GM12865 (cell line): ENCODE results near the gene PSMD3.

Experiments used
- DNase-seq: peaks from one replicate; pipeline ENCODE4 v3.0.0; 2010; ENCODE audit warnings: low read depth
- H3K4me3 ChIP-seq: 2 replicates; pipeline ENCODE4 v1.5.1; 2011; ENCODE audit warnings: mild to moderate bottlenecking, low read depth, low read length, control low read depth
- TF ChIP-seq, protein P1 (sequence below): IDR thresholded peaks from 2 replicates; pipeline ENCODE4 v1.5.1; 2011; ENCODE audit warnings: low read length, control low read depth, low read depth, inconsistent platforms; ENCODE audit not compliant: insufficient read depth; ENCODE audit errors: missing control alignments

PSMD3 gene

DNA sequence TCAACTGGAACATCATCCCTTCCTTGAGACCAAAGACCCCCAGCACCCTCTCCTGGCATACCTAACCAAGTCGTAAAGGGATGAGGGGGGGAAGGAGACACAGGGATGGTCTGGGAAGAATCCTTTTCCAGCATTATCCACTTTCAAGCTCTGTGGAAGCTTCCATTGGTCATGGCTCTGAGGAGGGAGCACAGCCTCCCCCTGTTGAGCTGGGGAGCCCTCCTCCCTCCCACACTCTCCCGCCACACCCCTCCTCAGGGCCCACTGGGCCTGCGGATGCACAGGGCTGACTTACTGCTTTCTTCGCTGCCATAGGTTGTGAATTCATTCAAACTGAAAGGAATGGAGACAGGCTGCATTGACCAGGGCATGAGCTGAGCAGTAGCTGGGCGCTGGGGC is 47.0 kb downstream of the PSMD3 start:
- TF ChIP-seq, protein P1, sequence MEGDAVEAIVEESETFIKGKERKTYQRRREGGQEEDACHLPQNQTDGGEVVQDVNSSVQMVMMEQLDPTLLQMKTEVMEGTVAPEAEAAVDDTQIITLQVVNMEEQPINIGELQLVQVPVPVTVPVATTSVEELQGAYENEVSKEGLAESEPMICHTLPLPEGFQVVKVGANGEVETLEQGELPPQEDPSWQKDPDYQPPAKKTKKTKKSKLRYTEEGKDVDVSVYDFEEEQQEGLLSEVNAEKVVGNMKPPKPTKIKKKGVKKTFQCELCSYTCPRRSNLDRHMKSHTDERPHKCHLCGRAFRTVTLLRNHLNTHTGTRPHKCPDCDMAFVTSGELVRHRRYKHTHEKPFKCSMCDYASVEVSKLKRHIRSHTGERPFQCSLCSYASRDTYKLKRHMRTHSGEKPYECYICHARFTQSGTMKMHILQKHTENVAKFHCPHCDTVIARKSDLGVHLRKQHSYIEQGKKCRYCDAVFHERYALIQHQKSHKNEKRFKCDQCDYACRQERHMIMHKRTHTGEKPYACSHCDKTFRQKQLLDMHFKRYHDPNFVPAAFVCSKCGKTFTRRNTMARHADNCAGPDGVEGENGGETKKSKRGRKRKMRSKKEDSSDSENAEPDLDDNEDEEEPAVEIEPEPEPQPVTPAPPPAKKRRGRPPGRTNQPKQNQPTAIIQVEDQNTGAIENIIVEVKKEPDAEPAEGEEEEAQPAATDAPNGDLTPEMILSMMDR, result no peak
- H3K4me3 ChIP-seq, result no peak overlapping the region
- DNase-seq, result no peak

DNA sequence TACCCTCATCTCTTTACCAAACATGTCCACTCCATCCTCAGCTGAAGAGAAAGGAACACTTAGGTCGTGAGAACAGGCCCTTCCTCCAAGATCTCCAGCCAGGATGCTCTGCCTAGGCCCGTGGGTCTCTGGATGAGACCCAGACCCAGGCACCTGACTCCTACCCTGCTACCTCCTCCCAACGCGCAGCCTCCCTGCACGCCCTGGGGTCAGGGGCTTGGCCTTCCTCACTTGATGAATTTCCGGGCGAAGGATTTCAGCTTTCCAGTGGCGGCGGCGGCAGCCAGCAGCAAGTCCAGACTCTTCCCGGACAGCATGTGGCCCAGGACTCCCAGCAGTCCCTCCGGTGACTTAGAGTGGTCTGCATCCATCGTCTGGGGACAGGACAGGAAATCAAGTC is 48.0 kb downstream of the PSMD3 start:
- no peak for DNase-seq
- H3K4me3 ChIP-seq, result no peak overlapping the region
- TF ChIP-seq, protein P1, result no peak

DNA sequence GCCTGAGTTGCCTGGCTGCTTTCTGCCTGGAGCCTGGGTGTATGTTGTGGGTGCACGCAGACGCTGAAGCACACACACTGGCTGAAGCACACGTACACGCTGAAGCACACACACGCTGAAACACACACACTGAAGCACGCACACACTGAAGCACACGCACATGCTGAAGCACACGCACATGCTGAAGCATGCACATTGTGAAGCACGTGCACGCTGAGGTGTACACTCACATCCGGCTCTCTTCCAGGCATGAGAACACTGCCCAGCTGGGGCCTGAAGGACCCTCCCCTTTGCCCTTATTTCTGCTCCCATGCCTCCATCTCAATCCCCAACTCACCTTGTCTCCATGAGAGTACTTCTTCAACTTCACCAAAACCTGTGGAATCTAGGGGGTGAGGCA is 51.1 kb downstream of the PSMD3 start:
- TF ChIP-seq, protein P1, result no peak
- no peak for DNase-seq
- no peak overlapping the region for H3K4me3 ChIP-seq

DNA sequence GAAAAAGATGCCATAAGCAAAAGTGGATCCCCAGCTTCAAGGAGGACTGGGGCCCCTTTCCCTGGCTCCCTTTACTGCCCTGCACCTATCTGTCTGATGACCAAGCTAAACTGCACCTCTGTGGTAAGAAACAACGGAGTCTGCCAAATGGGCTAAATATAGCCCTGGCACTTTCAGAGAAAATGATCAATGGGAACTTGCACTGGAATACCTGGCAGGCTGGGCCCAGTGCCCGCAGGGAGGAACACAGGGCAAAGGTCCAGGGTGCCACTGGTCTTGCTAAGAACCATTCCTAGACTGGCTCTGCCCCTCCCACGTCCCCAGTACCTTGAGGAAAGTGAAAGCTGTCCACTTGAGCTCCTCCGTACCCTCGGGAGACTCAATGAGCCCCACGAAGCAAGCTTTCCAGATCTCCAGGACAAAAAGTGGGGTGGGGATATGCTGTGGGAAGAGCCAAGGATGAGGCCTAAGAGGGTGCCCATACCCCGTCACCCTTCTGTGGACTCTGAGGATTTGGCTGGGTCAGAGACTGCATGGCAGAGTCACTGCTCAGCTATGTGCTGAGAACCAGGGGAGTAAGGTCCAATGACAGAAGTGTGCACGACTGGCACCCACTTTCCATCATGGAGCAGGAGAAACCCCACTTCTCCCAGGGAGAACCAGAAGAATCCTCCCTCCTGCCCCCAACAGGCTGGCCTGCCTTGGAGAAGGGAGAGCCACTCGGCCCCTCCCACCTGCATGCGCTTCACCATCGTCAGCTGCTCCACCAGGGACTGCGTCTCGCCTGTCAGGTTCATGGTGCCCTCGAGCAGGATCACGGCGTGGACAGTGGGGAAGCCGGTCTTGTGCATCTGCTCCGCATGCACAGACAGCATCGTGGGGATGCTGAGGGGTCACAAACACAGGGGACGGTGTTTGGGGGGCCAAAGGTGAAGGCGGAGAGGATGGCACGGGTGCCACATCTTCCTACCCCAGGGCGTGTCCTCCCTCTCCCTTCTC is 52.0 kb downstream of the PSMD3 start:
- TF ChIP-seq, protein P1, result no peak
- no peak overlapping the region for H3K4me3 ChIP-seq
- DNase-seq, result no peak

DNA sequence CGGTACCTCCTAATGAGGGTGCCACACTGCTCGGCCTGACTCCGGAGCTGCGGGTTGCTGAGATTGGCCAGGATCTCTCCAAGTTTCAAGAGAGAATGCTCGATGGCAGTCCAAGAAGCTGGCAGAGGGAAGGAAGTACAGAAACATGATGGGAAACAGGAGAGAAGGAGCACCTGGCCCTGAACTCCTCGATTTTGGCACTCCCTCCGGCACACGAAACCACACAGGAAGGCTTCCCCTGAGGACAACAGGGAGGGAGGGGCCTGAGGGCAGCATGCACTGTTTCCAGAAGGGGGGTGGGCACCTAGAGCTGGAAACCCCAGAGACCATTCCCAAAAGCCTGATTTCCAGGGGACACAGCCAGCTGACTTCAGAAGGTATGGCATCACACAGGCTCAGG is 52.7 kb downstream of the PSMD3 start:
- TF ChIP-seq, protein P1, result no peak
- DNase-seq, result no peak

DNA sequence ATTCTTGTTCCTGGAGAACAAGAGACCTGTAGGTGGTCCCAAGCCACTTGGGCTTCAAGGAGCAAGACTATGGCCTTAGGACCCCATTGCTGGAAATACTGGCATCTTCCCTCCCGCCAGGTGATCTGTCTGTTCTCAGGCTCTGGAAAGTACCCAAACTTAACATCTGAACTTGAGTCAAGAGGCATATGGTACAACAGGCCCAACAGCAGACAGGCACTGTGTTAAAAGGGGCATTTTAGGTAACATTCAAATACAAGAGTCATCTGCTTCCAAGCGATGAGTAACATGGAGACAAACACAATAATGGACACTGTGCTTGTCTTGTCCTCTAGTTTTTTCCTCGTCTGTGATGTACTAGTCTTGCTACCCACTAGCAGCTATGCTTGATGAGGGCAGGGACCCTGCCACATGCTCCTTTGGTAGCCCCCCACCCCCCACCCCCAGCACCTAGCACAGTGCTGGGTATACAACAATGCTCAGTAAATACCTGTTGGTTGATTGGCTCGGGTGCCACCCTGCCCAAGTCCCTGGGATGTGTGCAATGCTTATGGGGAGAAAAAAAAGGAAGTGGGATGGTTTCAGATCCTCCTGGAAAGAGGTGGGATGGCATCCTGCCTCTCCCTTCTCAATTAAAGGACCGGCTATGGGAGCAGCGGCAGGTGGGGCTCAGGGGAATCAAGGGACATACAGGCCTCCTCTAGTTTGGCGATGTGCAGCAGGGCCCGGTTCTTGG is 54.0 kb downstream of the PSMD3 start:
- DNase-seq, result no peak
- TF ChIP-seq, protein P1, result no peak
- no peak overlapping the region for H3K4me3 ChIP-seq

More for the DNA sequence above, 52.7 kb downstream of the PSMD3 start:
- no peak overlapping the region for H3K4me3 ChIP-seq
